Measurements from ENCODE around the gene S100P. TPM values are rescaled to one million over a fixed set of nuclear protein-coding genes. Genes with fewer than 3 reads are reported as not detected.

The S100P gene
- total and polyA plus RNA-seq, 9 donors, result 0.37 to 2.1 (median 0.86) TPM; not detected in 3

DNA sequence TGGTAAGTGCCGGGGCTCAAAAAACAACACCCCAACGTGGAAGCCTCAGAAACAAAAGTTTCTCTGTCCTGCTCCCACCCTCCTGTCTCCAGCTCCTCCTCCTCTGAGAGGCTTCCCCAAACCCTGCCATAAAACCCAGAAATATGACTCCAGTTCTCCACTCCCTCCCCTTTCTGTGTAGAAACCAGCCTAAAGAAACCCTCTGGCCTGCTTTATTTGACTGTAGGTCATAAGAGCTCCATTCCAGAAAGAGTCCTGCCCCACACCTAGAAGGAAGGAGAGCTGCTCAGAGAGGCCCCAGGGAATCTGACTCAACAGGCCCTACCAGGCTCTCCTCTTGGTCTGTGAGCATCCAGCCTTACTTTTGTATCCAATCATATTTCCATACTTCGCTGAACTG is 872 bp upstream of the S100P start:
- H3K36me3 ChIP-seq, result no peaks in the 10 kb centered on the region
- H3K27ac ChIP-seq, result no peak overlapping the region
- H3K4me3 ChIP-seq, result no peak overlapping the region
- no peak for DNase-seq
- H3K9me3 ChIP-seq, result no peaks in the 10 kb centered on the region
- H3K27me3 ChIP-seq, result no peaks in the 10 kb centered on the region
- TF ChIP-seq CTCF (IDR thresholded peaks at IDR 0.05) (no peak), POLR2A (IDR thresholded peaks at IDR 0.05) (no peak)
- peaks cover 2% of the 10 kb centered on the region for H3K4me1 ChIP-seq (ENCODE audit: insufficient read depth)
- 56 to 63% (median 61%) methylated on average over 3 of the region's 3 CpGs for WGBS, 3 donors
- intact Hi-C loops (cut with DNase I), result no loop called here

GRCh38 chr4:6694177-6694901 is 661 bp downstream of the S100P start:
- WGBS, 3 donors, result 73 to 84% (median 77%) methylated on average over 16 of the region's 16 CpGs
- TF ChIP-seq EP300 (IDR thresholded peaks at IDR 0.05), result no peak
- TF ChIP-seq POLR2A (IDR thresholded peaks at IDR 0.05), result no peak
- TF ChIP-seq CTCF (IDR thresholded peaks at IDR 0.05), result no peak
- Histone ChIP-seq H3K4me1 (ENCODE audit: insufficient read depth) (no peaks in the 10 kb centered on the region), H3K9me3 (no peaks in the 10 kb centered on the region), H3K27ac (no peak overlapping the region), H3K36me3 (no peaks in the 10 kb centered on the region), H3K27me3 (no peaks in the 10 kb centered on the region), H3K4me3 (no peak overlapping the region)
- intact Hi-C loops (cut with DNase I), result no loop called here
- DNase-seq, result no peak

DNA sequence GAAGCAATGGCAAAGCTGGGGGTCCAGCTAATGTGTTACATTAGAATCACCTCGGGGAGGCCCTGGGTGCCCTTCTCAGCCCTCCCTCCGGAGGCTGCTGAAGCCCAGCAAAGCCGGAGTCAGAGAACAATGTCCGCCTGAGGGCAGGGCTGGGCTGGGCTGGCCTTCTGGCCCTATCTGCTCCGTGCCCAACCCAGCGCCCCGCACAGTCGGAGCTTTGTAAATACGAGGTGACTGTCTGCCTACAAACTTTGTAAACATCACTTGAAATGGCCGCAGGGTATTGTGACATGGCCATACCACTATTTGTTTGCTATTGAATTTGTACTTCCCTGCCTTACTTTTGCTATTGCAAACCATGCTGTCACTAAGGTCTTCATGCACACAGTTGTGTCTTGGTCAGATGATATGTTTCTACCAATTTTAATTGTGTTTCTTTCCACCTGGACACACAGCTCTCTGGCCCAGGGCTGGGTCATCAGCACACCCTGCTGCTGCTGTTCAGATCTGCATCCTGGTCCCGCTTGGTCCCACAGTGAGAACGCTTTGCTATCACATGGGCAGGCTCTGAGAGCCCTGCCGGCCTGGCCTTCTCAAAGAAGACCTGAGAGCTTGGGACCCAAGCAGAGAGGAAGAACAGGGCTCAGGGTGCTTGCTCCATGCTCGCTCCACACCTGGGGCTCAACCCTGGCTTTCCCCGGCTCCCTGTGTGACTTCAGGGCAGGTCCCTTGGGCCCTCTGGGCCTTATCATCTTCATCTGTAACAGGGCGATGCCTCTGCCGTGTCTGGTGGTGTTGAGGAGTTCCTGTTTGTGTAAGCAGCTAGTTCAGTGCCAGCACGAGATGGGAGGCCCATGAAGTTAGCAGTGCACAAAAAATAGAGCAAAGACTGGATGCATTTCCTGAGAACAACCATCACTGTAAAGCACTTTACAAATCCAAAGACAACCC is 2.3 kb downstream of the S100P start:
- H3K36me3 ChIP-seq, result no peaks in the 10 kb centered on the region
- no peak for TF ChIP-seq CTCF (IDR thresholded peaks at IDR 0.05)
- no peaks in the 10 kb centered on the region for H3K9me3 ChIP-seq
- intact Hi-C loops (cut with DNase I), result no loop called here
- no peak for DNase-seq
- WGBS, 3 donors, result 78 to 81% (median 78%) methylated on average over 18 of the region's 18 CpGs
- H3K4me1 ChIP-seq (ENCODE audit: insufficient read depth), result no peaks in the 10 kb centered on the region
- no peak overlapping the region for H3K4me3 ChIP-seq
- no peak overlapping the region for H3K27ac ChIP-seq
- no peaks in the 10 kb centered on the region for H3K27me3 ChIP-seq

DNA sequence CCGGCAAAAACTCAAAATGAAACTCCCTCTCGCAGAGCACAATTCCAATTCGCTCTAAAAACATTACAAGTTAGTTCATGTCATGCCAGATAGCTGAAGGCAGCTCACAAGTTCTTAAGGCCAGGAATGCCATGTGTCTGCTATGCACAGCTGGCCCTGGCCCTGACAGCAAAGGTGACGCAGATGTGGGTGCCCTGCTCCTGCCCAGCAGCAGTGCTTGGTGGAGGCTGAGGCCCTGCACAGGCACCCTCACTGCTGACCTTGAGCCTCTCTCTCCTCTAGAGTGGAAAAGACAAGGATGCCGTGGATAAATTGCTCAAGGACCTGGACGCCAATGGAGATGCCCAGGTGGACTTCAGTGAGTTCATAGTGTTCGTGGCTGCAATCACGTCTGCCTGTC is 2.9 kb downstream of the S100P start:
- WGBS, 3 donors, result 71 to 77% (median 75%) methylated on average over 8 of the region's 8 CpGs
- Histone ChIP-seq H3K36me3 (no peaks in the 10 kb centered on the region), H3K27ac (no peak overlapping the region), H3K9me3 (no peaks in the 10 kb centered on the region), H3K4me3 (no peak overlapping the region), H3K4me1 (ENCODE audit: insufficient read depth) (no peaks in the 10 kb centered on the region), H3K27me3 (no peaks in the 10 kb centered on the region)
- TF ChIP-seq CTCF (IDR thresholded peaks at IDR 0.05) (no peak), EP300 (IDR thresholded peaks at IDR 0.05) (no peak), POLR2A (IDR thresholded peaks at IDR 0.05) (no peak)
- no peak for DNase-seq
- intact Hi-C loops (cut with DNase I), result no loop called here

Measured in ovary (tissue), 9 donors.